ENCODE data around the gene PSORS1C1.
"Not testable (repeated sequence)": the region's sequence is repeated elsewhere in the genome, so short reads cannot be mapped to it uniquely, and the experiment has no call there.

The PSORS1C1 gene

GRCh38 chr6:31114541-31114878 lies at the start of gene PSORS1C1:
PSORS1C1 (plus strand) TSS chr6:31114800; CDS start chr6:31129633, 14,833 bp downstream.
- DNase-seq (ENCODE audit: low spot score), result peak; percentile 60

- DNase-seq (ENCODE audit: low spot score), result no peak
Measured at GRCh38 chr6:31065556-31065955, 49.0 kb upstream of the PSORS1C1 start.

- not testable (repeated sequence) for DNase-seq (ENCODE audit: low spot score)
Measured at GRCh38 chr6:31067028-31067427, 47.6 kb upstream of the PSORS1C1 start.

GRCh38 chr6:31067891-31068668 lies 46.5 kb upstream of the PSORS1C1 start:
- peak; percentile 68 for DNase-seq (ENCODE audit: low spot score)

GRCh38 chr6:31068669-31069340 lies 45.8 kb upstream of the PSORS1C1 start:
- DNase-seq (ENCODE audit: low spot score), result peak; percentile 95

- DNase-seq (ENCODE audit: low spot score), result peak; percentile 96
Measured at GRCh38 chr6:31070711-31071197, 43.8 kb upstream of the PSORS1C1 start.

- no peak for DNase-seq (ENCODE audit: low spot score)
Measured at GRCh38 chr6:31074401-31074800, 40.2 kb upstream of the PSORS1C1 start.

- no peak for DNase-seq (ENCODE audit: low spot score)
Measured at GRCh38 chr6:31075528-31075927, 39.1 kb upstream of the PSORS1C1 start.

GRCh38 chr6:31076611-31077010 lies 38.0 kb upstream of the PSORS1C1 start:
- no peak for DNase-seq (ENCODE audit: low spot score)

GRCh38 chr6:31079656-31080261 lies 34.8 kb upstream of the PSORS1C1 start:
- DNase-seq (ENCODE audit: low spot score), result peak; percentile 85

- DNase-seq (ENCODE audit: low spot score), result no peak
Measured at GRCh38 chr6:31081872-31082271, 32.7 kb upstream of the PSORS1C1 start.

- no peak for DNase-seq (ENCODE audit: low spot score)
Measured at GRCh38 chr6:31083742-31084354, 30.8 kb upstream of the PSORS1C1 start.

- DNase-seq (ENCODE audit: low spot score), result no peak
Measured at GRCh38 chr6:31086788-31087440, 27.7 kb upstream of the PSORS1C1 start.

- peak; percentile 92 for DNase-seq (ENCODE audit: low spot score)
Measured at GRCh38 chr6:31087494-31088089, 27.0 kb upstream of the PSORS1C1 start.

GRCh38 chr6:31090275-31090972 lies 24.2 kb upstream of the PSORS1C1 start:
- DNase-seq (ENCODE audit: low spot score), result no peak

GRCh38 chr6:31090973-31091364 lies 23.6 kb upstream of the PSORS1C1 start:
- DNase-seq (ENCODE audit: low spot score), result no peak

- DNase-seq (ENCODE audit: low spot score), result no peak
Measured at GRCh38 chr6:31091680-31092079, 22.9 kb upstream of the PSORS1C1 start.

GRCh38 chr6:31092238-31092637 lies 22.4 kb upstream of the PSORS1C1 start:
- DNase-seq (ENCODE audit: low spot score), result no peak

GRCh38 chr6:31092769-31093505 lies 21.7 kb upstream of the PSORS1C1 start:
- DNase-seq (ENCODE audit: low spot score), result no peak

- no peak for DNase-seq (ENCODE audit: low spot score)
Measured at GRCh38 chr6:31094389-31094881, 20.2 kb upstream of the PSORS1C1 start.
